Midbrain (tissue), 1 donor: Measurements from ENCODE around the gene PAQR5.
"Not testable (repeated sequence)": the region's sequence is repeated elsewhere in the genome, so short reads cannot be mapped to it uniquely, and the experiment has no call there.

Experiments
- DNase-seq: peaks from one replicate; lab custom pipeline; 2025; lab: John Stamatoyannopoulos, UW

The PAQR5 gene

DNA sequence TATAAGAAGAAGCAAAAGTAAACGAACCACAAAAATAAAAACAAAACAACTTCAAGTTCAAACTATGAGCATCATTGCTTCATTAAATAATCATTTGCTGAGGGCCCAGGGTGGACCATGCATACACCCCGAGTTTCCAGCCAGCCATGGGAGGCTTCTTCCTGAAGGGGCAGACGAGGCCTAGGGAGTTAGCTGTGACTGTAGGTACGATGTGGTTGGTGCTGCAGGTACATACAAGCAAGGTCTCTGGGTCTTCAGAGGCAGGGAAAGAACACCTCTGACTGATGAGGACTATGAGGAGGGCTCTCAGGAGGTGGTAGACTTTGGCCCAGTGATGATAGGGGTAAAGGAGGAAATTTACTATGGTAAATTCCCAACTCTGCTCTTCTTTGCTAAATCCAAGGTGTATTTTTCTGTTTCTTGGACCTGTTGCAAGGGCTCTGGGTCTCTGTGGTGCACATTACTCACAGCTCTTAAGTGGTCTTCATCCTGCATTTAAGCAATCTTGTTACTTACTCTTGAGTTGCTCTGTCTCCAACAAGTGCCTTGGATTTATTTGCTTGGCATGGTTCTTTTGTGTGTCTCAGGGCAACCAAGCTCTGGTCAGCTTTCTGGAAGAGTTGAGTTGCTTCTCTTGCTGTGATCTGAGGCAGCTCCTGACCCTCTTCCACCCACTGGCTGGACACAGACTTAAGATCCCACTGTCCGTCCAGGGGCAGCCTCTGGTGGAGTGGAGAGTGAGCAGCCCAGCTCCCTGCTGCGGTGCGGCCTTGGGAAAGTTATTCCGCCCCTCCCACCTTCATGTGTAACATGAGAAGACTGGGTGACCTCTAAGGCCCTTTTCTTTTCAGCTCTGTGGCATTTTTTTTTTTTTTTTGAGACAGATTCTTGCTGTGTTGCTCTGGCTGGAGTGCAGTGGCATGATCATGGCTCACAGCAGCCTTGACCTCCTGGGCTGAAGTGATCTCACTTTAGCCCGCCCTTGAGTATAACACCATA lies 59.4 kb downstream of the PAQR5 start:
- no peak for DNase-seq

DNA sequence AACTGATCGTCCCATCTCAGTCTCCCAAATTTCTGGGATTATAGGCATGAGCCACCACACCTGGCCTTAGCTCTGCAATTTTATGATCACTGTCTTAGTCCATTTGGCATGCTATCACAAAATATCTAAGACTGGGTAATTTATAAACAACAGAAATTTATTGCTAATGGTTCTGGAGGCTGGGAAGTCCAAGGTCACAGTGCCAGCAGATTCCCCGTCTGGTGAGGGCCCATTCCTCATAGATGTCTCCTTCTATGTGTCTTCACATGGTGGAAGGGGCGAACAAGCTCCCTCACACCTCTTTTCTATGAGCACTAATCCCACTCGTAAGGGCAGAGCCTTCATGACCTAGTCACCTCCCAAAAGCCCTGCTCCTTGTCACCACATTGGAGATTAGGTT lies 60.1 kb downstream of the PAQR5 start:
- DNase-seq, result no peak

DNA sequence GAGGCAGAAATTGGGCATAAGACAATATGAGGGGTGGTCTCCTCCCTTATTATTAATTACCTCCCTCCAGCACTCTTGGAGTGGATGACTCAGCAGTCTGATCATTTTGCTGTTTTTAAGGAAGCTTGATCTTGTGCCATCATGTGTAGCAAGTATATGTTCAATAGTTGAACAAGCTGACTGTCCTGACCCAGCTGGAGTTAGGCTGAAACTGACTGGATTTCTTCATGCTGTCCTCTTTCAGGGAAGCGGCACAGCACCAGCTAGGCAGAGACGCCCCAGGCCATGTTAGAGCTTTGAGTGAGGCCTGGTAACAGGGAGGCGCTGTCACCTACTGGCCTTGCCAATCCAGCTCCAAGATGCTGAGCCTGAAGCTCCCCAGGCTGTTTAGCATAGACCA lies 61.0 kb downstream of the PAQR5 start:
- no peak for DNase-seq

DNA sequence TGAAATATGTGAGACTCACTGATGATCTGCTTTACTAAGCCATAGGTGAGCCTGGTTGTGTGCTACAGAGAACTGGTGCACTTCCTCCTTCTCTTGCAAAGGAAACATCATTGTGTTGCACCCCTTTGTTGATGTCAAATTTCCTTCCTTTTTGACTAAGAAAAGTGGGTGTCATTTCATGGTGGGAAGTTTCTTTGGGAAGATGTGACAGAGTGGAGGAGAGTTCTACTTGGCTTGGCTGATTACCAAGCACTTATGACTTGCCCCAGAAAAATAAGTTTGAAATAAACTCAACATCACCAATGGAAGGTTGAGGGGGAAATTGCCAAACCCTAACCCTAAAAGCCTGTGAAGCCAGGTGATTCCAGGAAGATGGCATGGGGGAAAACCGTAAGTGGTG lies 61.9 kb downstream of the PAQR5 start:
- DNase-seq, result no peak

DNA sequence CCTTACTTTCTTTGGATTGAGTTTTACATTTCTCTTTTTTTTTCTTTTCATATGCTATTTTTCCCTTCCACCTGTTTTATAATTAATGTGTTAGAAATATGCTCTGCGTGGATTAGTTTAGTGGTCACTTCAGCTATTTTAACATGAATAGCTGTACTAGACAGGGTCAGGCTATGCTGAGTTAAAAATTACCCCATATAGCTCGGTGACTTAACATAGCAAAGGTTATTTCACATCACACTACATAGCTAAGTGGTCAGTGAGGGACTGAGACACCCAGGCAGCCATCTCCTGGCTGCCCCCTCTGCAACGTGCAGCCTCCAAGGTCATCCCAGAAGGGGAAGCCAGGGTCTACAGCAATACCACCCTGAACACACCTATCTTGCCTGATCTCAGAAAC lies 68.5 kb downstream of the PAQR5 start:
- no peak for DNase-seq

DNA sequence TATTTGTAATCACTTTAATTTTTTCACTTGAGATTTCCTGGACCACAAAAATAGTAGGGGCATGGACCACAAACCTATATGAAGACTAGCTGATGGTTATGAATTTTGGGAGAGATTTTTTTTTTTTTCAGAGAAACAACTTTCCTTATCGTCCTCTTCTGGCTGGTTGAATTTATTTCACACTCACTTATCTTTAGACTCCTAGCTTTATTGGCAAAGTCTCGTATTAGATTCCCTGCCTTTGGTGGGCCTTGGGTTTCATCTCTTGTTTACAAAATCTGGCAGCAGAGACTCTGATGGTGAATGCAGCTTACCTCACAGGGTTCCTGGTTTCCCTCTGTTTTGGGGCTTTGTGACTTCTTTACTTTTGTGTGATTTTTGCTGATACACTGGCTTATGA lies 70.9 kb downstream of the PAQR5 start:
- no peak for DNase-seq

DNA sequence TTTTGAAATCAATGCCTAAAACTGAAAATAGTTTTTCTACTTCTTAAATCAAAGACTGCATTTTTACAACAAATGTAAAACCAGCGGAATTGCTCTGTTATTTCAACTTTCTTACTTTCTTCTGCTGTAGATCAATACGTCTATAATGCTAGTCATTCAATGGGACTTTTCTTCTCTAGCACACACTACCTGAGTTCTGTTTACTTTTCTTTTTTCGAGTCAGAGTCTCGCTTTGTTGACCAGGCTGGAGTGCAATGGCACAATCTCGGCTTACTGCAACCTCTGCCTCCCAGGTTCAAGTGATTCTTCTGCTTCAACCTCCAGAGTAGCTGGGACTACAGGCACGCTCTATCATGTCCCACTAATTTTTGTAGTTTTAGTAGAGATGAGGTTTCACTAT lies 74.7 kb downstream of the PAQR5 start:
- DNase-seq, result no peak

DNA sequence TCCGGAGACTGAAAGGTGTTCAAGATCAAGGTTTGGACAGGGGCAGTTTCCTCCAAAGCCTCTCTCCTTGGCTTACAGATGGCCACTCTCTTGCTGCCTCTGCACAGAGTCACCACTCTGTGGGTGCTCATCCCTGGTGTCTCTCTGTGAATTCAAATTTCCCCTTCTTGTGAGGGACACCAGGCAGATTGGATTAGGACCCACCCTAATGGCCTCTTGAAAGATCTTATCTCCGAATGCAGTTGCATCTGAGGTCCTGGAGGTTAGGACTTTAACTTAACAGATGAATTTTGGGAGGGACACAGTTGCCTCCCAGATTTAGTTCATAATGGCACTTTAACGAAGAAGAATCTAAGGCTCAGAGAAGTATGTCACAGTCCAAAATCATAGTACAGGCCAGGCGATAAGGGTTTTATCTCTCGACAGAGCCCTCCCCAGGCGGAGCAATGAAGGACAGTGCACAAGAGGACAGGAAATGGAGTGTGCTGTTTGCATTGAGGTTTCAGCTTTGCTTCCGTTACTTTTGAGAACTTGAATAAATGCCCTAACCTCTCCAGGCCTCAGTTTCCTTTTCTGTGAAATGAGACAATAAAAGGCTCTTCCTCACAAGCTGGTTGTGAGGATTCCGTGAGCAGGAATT lies 76.6 kb downstream of the PAQR5 start:
- no peak for DNase-seq

DNA sequence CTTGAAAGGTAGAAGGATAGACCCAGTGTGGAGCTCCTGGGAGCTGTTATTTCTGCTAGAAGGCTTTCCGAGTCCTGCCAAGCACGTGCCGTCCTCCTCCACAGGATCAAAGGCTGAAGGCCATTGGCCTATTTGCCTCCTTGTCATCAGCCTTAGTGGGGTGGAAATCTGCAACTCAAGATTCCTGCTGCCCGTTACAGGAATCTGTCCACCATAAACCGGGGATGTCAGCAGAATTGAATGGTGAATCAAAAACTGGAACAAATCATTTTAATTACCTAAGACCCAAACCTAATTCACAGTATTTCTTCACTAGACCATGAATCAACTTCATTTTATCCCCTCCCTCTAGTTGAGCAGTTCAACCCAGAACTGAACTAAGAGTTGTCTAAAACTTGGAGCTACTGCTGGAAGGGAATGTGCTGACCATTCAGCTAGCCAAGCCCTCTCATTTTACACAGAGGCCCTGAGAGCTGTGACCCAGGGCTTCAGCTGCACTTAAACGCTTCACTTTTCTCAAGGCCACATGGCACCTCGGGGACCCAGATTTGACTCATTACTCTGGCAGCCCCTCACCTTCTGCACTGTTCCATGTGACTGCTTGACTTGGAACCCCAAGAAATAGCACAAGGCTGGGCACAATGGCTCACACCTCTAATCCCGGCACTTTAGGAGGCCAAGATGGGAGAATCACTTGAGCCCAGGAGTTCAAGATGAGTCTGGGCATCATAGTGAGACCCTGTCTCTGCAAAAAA lies 78.7 kb downstream of the PAQR5 start:
- no peak for DNase-seq

DNA sequence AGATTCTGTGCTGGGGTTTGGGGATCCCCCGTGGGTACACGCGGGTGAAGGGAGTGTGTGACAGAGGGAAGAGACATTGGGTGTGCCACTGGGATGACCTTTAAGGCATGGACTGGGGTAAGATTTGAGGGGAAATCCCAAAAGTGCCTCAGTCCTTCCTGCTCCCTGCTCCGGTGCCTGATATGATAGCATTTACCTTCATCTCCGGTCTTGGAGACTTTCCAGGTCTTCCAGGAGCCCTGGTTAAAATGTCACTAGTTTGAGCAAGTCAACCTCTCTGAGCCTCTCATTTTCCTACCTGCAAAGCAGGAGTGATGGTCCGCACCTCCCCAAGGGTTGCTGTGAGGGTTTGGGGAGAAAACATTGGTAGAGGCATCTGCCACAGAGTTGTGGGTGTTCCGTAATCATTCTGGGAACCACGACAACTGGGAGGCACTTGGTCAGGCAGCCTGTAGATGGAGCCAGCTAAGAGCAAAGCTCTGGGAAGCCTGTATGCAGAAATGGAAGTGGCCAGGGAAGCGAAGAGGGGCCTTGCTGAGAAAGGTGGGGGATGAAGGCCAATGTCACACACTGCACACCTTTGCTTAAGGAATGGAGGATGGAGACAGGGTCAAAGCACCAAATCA lies 81.5 kb downstream of the PAQR5 start:
- DNase-seq, result no peak

DNA sequence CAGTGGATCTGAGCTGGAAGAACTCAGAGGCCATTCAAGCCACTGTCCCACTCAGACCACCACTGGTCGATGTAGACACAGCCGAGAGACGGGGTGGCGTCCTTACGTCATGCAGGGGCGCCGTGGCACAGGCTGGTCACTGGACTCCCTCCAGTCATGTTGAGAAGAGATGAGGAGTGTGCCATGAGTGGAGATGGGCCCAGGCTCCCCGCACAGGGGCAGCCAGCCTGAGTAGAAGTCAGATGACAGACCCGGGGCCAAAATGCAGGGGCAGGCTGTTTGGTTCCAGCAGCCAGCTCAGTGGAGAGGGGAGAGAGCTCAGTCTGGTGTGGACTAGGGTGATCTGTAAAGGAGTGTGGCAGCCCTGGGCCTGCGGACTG lies 82.0 kb downstream of the PAQR5 start:
- DNase-seq, result no peak

DNA sequence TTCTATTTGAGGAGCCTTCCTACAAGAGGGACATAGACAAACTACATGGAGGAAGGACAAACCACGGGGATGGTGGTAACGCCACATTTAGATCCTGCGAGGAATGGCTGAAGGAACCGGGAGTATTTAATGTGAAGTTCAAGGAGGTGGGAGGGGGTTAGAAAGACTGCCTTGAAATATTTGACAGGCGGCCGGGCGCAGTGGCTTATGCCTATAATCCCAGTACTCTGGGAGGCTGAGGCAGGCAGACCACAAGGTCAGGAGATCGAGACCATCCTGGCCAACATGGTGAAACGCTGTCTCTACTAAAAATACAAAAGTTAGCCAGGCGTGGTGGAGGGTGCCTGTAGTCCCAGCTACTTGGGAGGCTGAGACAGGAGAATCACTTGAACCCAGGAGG lies 83.5 kb downstream of the PAQR5 start:
- DNase-seq, result not testable (repeated sequence)

DNA sequence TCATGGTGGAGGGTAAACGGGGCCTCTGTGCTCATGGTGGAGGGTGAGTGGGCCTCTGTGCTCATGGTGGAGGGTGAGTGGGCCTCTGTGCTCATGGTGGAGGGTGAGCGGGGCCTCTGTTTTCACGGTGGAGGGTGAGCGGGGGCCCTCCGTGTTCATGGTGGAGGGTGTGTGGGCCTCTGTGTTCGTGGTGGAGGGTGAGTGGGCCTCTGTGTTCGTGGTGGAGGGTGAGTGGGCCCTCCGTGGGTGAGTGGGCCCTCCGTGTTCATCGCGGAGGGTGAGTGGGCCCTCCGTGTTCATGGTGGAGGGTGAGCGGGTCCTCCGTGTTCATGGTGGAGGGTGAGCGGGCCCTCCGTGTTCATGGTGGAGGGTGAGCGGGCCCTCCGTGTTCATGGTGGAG lies 85.4 kb downstream of the PAQR5 start:
- DNase-seq, result not testable (repeated sequence)

DNA sequence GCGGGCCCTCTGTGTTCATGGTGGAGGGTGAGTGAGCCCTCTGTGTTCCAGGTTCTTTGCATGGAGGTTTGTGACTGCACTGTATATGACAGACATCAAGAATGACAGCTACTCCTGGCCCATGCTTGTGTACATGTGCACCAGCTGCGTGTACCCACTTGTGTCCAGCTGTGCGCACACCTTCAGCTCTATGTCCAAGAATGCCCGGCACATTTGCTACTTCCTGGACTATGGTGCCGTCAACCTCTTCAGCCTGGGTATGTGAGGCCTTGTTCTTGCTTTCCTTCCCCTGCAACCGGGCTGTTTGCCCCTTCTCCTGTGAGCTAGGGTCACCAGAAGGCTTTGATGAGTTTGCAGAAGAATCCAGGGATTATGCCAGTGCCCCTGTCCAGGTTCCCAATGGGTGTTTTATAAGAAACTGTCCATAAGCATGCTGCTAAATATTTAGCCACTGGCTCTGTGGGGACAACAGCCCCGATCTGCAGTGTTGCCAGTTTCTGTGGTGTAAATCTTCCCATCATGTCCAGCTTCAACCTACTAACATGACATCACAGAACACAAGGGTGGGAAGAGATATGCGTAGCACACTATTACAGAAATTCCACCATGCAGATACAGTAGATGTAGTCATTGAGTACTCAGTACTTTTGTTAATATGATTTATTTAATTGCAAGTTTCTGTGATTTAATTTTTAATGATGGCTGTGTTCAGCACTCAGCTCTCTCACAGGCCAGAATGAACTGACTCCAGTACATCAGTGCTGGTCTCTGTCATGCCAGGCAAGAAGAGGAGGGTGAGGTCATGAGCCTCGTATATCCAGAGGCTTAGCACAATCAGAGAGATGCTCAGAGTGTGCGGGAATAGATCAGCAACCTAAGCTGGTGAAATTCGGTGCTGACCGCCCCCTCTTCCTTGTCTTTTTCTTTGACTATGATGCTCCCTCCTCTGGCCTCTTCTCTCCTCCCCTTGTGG lies 86.2 kb downstream of the PAQR5 start:
- DNase-seq, result no peak

DNA sequence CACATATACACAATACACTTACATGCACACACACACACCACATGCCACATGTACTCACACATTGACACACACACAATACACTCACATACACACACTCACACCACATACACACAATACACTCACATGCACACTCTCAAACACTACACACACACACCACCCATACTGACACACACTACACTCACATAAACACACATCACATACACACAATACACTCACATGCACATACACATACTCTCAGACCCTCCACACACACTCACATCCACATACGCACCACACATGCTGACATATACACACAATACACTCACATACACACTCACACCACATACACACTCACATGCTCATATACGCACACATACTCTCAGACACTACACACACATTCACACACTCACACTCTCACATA lies 87.1 kb downstream of the PAQR5 start:
- no peak for DNase-seq

DNA sequence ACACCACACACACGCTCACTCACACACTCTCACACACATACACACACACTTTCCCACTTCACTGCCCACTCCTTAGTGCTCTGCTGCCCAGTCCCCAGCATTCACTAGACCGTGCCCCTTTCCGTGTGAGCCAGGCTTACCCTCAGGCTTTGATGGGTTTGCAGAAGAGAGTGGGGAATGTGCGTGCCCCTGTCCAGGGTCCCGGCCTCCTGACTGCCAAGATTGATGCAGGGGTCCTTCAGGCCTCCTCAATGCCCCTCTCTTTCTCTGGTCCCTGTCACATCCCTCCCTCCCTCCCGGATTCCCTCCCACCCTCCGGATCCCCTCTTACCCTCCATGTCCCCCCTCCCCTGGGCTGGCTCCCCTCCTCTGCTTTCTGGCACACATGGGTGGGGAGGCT lies 87.6 kb downstream of the PAQR5 start:
- no peak for DNase-seq

DNA sequence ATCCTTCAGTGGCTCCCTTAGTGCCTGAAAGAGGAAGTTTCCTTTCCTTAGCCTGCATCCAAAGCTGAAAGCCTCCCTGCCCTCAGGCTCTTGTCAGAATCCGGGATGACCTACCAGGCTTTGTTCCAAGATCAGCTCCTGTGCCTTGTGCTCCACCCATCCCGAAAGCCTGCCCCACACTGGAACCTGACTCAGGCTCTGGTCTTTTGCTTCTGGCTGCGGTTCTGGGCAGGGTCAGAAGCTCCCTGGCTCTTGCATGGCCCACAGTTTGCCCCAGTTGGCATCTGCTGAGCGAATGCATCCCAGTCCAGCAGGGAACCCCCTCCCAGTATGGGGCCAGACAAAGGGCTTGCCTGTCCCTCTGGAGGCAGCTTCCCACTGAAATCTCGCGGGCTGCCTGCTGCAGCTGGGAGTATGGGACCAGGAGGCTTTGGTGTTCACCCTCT lies 89.6 kb downstream of the PAQR5 start:
- DNase-seq, result peak; percentile 12

DNA sequence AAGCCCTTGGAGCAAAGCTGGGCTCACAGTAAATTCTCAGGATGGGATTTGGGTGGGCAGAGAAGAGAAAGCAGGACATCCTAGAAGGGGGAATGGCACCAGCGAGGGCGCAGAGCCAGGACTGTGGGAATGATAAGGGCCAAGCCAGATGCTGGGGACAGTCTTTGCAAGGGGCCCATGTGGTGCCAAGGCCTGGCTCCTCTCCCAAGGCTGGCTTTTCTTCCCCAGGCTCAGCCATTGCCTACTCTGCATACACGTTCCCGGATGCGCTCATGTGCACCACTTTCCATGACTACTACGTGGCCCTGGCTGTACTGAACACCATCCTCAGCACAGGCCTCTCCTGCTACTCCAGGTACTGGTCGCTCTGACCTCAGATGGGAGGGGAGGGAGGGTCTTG lies 90.7 kb downstream of the PAQR5 start:
- DNase-seq, result no peak

DNA sequence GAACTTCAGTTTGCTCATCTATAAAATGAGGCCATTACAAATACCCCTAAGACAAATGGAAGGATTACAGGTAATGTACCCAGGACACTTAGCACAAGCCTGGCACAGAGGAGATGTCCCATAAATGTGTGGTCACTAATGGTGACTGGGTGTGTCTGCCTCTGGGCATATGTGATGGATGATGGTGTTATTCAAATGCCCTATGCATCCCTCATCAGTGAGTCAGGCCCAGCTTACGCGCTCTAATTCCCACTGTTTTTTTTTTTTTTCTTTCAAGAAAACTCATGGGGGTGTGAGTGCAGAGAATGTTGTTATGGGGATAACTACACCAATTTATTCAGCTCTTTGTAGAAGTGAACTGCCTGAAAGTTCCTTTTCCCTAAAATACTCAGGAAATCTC lies 91.9 kb downstream of the PAQR5 start:
- DNase-seq, result no peak

DNA sequence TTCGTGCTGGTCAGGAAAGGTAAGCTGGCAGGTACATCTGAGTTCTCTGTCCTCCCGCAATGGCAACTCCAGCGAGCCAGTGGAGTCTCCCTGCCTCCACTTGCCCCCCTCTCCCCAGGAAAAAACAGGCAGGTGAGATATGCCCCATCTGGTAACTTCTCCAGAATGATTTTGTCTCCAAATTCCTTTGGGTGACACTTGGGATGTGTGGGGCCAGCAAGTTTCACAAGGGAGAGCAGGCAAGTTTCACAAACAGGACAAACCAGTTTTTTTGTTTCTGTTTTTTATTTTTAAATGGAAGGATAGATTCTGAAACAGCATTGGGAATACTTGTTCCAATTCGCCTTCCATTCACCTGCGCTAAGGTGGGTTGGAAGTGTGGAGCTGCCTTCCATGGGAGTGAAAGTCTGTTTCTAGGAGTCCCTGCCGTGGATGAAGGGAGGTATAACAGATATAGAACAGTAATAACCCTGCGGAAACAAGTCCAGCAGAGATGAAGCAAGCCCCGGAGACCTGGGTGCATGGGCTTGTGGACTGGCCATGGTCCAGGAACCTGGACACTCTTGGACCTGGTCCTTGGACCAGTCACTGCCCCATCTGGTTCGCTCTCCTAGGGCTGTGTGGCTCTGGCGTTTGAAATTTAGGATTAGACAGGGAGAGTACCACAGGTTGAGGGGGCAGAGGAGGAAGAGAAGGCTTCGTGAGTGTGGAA lies 92.5 kb downstream of the PAQR5 start:
- DNase-seq, result no peak
